Head of caudate nucleus (tissue), 42 donors: ENCODE measurements around the gene TMEFF2.

ENCODE experiments used
- DNase-seq, 42 donors: peaks; one replicate each; pipeline versions ENCODE4 v3.0.0 to v3.0.0-alpha.2; 2020 to 2021; ENCODE audit warnings: mixed read lengths in 7 of 42
- intact Hi-C: fragments of 100-400 bp; cut with DNase I; formaldehyde crosslinking; loops from one replicate; pipeline ENCODE4 v1.15.0; 2022

Gene TMEFF2

GRCh38 chr2:191954451-191954850 is 240.3 kb downstream of the TMEFF2 start:
- intact Hi-C loops: no loop called here
- no peak for DNase-seq

GRCh38 chr2:191952515-191953270 is 242.0 kb downstream of the TMEFF2 start:
- intact Hi-C loops: no loop called here
- no peak for DNase-seq

DNA sequence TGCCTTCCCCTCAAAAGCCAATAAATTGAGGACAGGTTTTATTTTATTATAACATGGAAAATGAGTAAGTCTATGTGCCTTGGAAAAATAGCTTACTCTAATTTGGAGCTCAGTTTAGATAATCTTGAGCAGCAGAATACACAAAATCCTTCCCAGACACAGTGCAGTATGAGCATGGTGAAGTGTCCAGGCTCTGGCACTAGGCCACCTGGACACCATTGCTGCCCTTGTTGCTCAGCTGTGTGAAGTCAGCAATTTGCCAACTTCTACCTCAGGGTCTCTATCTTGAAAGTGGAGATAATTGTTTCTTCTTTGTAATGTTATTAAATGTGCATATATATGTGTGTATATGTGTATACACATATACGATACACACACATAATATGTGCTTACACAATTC is 242.9 kb downstream of the TMEFF2 start:
- DNase-seq: peak in 19 of 42 donors; percentile 8 to 58 (median 25)
- intact Hi-C loops: no loop called here

GRCh38 chr2:191951376-191951775 is 243.4 kb downstream of the TMEFF2 start:
- DNase-seq: no peak
- intact Hi-C loops: no loop called here

- intact Hi-C loops: no loop called here
- no peak for DNase-seq
Measured at GRCh38 chr2:191950132-191950874, 244.4 kb downstream of the TMEFF2 start.

DNA sequence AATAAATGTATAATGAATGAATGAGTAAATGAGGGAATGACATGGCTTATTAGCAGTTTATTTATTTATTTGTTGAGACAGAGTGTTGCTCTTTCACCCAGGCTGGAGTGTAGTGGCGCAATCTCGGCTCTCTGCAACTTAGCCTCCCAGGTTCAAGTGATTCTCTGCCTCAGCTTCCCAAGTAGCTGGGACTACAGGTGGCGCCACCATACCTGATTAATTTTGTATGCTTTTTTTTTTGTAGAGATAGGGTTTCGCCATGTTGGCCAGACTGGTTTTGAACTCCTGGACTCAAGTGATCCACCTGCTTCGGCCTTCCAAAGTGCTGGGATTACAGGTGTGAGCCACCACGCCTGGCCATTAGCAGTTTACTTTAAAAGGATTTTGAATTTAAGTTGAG is 247.5 kb downstream of the TMEFF2 start:
- intact Hi-C loops: no loop called here
- no peak for DNase-seq

- intact Hi-C loops: no loop called here
- no peak for DNase-seq
Measured at GRCh38 chr2:191946471-191947182, 248.1 kb downstream of the TMEFF2 start.

DNA sequence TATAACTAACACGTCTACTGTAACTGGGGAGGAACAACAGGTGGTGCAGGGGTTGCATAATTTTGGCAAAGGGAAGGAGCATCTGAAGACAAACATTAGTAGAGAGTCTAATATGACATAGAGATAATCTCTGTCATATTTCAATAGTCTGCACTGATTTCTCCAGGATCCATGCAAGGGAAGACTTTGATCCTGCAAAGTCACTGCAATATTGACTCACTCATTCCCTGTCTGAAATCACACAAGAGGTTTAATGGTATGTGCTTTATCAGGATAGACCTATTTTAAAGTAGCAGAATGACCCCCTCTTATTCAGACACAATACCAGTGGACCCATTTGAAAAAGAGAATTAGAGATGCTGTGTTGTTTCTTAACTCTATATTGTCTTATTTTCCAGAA is 249.1 kb downstream of the TMEFF2 start:
- intact Hi-C loops: no loop called here
- no peak for DNase-seq

DNA sequence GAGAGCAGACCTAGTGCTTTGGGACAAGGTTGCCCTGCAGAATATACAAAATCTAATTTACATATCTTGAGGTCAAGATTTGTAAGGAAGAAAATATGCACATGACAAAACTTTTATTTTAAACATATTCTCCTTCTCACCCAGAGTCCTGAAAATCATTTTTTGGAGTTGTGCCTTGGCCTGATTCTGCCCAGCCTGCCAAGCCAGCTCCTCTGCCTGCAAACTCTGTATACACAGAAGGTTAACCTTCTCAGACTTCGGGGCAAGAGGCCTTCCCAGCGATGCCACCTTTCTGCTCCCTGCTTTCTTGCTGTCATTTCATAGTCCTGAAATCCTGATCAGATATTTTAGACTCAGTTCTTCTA is 252.0 kb downstream of the TMEFF2 start:
- DNase-seq: no peak
- intact Hi-C loops: no loop called here

DNA sequence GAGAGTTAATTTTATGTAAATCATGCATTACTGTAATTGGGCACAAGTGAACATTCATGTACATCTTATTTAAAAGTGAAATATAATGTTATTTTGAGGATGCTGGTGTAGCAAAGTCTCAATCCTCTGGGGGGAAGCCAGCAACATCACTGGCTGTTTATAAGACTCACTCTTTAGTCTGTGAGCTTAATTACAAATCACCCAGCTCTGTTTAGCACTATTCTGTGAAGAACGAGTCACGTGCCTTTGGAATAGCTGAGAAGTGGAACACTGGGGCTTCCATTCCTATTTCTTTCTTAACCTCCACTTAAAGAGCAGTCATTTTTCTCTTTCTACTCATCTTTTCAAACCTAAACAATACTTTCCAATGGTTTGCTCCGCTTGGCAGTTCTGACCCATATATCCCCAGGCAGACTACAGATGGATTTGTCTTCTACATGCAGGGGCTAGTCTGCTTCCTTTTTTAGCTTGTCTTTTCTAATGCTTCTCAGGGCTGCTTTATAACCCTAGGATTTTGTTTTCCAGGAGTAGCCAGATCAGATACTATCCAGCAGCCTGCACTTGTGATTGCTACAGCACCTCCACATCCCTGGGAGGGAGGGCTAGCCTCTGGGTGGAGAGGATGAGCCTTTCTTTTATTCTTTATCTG is 252.5 kb downstream of the TMEFF2 start:
- no peak for DNase-seq
- intact Hi-C loops: no loop called here

GRCh38 chr2:191941376-191941929 is 253.3 kb downstream of the TMEFF2 start:
- intact Hi-C loops: no loop called here
- no peak for DNase-seq

DNA sequence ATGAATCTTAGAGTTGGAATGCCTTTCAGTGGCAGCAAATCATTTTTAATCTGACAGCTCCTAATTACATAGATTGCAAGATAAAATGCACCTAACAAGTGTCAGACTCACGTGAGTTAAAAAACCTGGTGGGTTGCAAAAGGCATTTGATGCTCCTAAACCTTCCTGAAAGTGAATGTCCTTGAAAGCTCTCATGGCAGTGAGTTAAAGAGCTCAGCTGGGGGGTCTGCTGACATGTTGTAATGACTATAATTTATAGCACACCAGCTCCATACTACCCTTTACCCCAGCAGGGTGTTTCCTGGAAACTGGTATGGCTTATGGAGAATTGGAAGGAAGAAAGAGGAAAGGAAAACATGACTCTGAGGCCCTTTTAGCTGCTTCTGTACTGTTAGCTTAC is 256.0 kb downstream of the TMEFF2 start:
- DNase-seq: no peak
- intact Hi-C loops: no loop called here

DNA sequence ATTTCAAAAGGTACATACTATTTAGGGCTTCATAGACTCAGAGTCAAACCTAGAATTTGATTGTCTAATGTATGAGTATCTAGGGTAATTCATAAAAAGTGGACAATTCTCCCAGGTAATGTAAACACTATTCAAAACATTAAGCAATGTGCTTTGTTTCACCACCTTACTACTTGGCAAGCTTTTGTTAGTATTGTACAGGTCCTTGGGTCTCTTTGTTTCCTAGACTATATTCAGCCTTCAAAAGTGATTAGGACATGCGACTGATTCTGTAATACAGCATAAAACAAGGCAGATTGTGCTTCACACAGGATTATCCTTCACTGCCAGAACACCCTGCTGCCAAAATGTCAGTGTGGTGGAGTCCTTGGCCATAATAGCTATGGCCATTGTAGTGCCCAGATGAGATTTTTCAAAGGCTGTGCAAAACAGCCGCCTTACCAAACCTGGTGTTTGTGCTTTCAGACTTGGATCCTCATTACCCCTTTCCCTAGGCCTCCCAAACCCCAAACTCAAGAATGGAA is 257.8 kb downstream of the TMEFF2 start:
- DNase-seq: no peak
- intact Hi-C loops: no loop called here

- no peak for DNase-seq
- intact Hi-C loops: no loop called here
Measured at GRCh38 chr2:191935247-191935646, 259.5 kb downstream of the TMEFF2 start.

GRCh38 chr2:191933307-191934105 is 261.2 kb downstream of the TMEFF2 start:
- intact Hi-C loops: no loop called here
- DNase-seq: no peak

- intact Hi-C loops: no loop called here
- DNase-seq: no peak
Measured at GRCh38 chr2:191932286-191932685, 262.4 kb downstream of the TMEFF2 start.

GRCh38 chr2:191931329-191931728 is 263.4 kb downstream of the TMEFF2 start:
- no peak for DNase-seq

GRCh38 chr2:191930205-191930604 is 264.5 kb downstream of the TMEFF2 start:
- intact Hi-C loops: no loop called here

More at GRCh38 chr2:191931329-191931728, 263.4 kb downstream of the TMEFF2 start:
- intact Hi-C loops: no loop called here

More at GRCh38 chr2:191930205-191930604, 264.5 kb downstream of the TMEFF2 start:
- no peak for DNase-seq
